Mucosa of descending colon (tissue), 3 donors: ENCODE data around the gene IFRD2. TPM values are rescaled to one million over a fixed set of nuclear protein-coding genes. Genes with fewer than 3 reads are reported as not detected.

Source experiments
- ATAC-seq: fragments of 200-7000 bp; cut with Tn5 transposase; one replicate; pipeline ENCODE4 v1.9.1; 2020; ENCODE audit warnings: mild to moderate bottlenecking, moderate library complexity
- DNase-seq, 3 donors: peaks; one replicate each; pipeline ENCODE4 v3.0.0-alpha.2; 2020
- H3K36me3 ChIP-seq: fragments of 200-600 bp; one replicate; pipeline ENCODE4 v1.8.0; 2021; ENCODE audit warnings: low read depth, mild to moderate bottlenecking
- H3K4me1 ChIP-seq: fragments of 200-600 bp; one replicate; pipeline ENCODE4 v1.8.0; 2021; ENCODE audit warnings: low read depth, mild to moderate bottlenecking
- H3K4me3 ChIP-seq: fragments of 200-600 bp; one replicate; pipeline ENCODE4 v1.8.0; 2021; ENCODE audit warnings: mild to moderate bottlenecking
- H3K9me3 ChIP-seq: fragments of 200-600 bp; one replicate; pipeline ENCODE4 v1.8.0; 2021; ENCODE audit warnings: mild to moderate bottlenecking
- CTCF ChIP-seq: fragments of 200-600 bp; IDR thresholded peaks from one replicate; pipeline ENCODE4 v1.8.0; 2022; ENCODE audit warnings: antibody characterized with exemption, mild to moderate bottlenecking
- intact Hi-C, 2 donors: fragments of 100-400 bp; cut with DNase I in 1 of 2; cut with micrococcal nuclease in 1 of 2; formaldehyde crosslinking; loops; one replicate each; pipeline versions ENCODE4 v1.11.0 to v1.11.1; 2022; cut with DNase I, micrococcal nuclease
- total RNA-seq, 3 donors: library from RNA; stranded (reverse); fragmentation: NEBNext Ultra II Directional in 2 of 3; extraction: Animal tissue kit (Norgen Biotek cat#: 25700) in 2 of 3; gene quantifications; one replicate each; pipeline versions ENCODE4 v1.2.1 to v1.2.4, GENCODE V29; 2021 to 2023
- donor health status: DM: no; HTN: no; CAD: no; lungs with moderate emphysema.
- donor health status: DM: no; HTN: no; CAD: no.
- donor health status: DM: no; HTN: yes; CAD: no.

Gene IFRD2
- total RNA-seq, 3 donors from 2014 or later, result 54.8 to 59.8 (median 57.0) TPM

- no peaks in the 10 kb centered on the region for H3K36me3 ChIP-seq
- DNase-seq (peak; percentile 84 to 87 (median 85)), ATAC-seq (peak; percentile 63)
- H3K4me3 ChIP-seq, result peak overlapping the region; percentile 7
- no peaks in the 10 kb centered on the region for H3K9me3 ChIP-seq
- TF ChIP-seq CTCF, result no peak
- peaks cover 45% of the 10 kb centered on the region for H3K4me1 ChIP-seq
- intact Hi-C loops, result no loop called here
Observed at GRCh38 chr3:50267280-50267913, 24.8 kb downstream of the IFRD2 start.

- no peaks in the 10 kb centered on the region for H3K36me3 ChIP-seq
- no peaks in the 10 kb centered on the region for H3K9me3 ChIP-seq
- peak overlapping the region; percentile 7 for H3K4me3 ChIP-seq
- peaks cover 45% of the 10 kb centered on the region for H3K4me1 ChIP-seq
- intact Hi-C loops, result no loop called here
- DNase-seq, result peak in 2 of 3 donors; percentile 53 to 60
- no peak for TF ChIP-seq CTCF
- ATAC-seq, result no peak
Observed at GRCh38 chr3:50266836-50267235, 25.4 kb downstream of the IFRD2 start.

- DNase-seq (no peak), ATAC-seq (no peak)
- H3K9me3 ChIP-seq, result no peaks in the 10 kb centered on the region
- H3K4me1 ChIP-seq, result peaks cover 39% of the 10 kb centered on the region
- no peak for TF ChIP-seq CTCF
- no peak overlapping the region for H3K4me3 ChIP-seq
- no peaks in the 10 kb centered on the region for H3K36me3 ChIP-seq
- intact Hi-C loops, result no loop called here
Observed at GRCh38 chr3:50266017-50266416, 26.2 kb downstream of the IFRD2 start.

GRCh38 chr3:50265571-50265970 lies 26.7 kb downstream of the IFRD2 start:
- H3K9me3 ChIP-seq, result no peaks in the 10 kb centered on the region
- H3K36me3 ChIP-seq, result no peaks in the 10 kb centered on the region
- no peak for DNase-seq
- intact Hi-C loops, result no loop called here
- H3K4me1 ChIP-seq, result peaks cover 41% of the 10 kb centered on the region
- no peak for ATAC-seq
- H3K4me3 ChIP-seq, result no peak overlapping the region
- TF ChIP-seq CTCF, result no peak

GRCh38 chr3:50264964-50265485 lies 27.2 kb downstream of the IFRD2 start:
- H3K9me3 ChIP-seq, result no peaks in the 10 kb centered on the region
- peak in 1 of 3 donors; percentile 58 for DNase-seq
- H3K4me3 ChIP-seq, result no peak overlapping the region
- peak; percentile 5 for ATAC-seq
- intact Hi-C loops, result no loop called here
- peaks cover 40% of the 10 kb centered on the region for H3K4me1 ChIP-seq
- no peak for TF ChIP-seq CTCF
- H3K36me3 ChIP-seq, result no peaks in the 10 kb centered on the region
